Activated CD4-positive, CD25-positive, alpha-beta regulatory T cell treated with anti-CD3 and anti-CD28 coated beads, Interleukin-2, amount 50 U/mL, for 72 hours (primary cell): ENCODE results near the gene ETV6.
"Not testable (repeated sequence)": the region's sequence is repeated elsewhere in the genome, so short reads cannot be mapped to it uniquely, and the experiment has no call there.

ENCODE experiments used
- DNase-seq: peaks from one replicate; pipeline ENCODE4 v3.0.0; 2021

ETV6 gene

GRCh38 chr12:11672256-11673191 lies 23.1 kb downstream of the ETV6 start:
- DNase-seq: no peak

- no peak for DNase-seq
Observed at GRCh38 chr12:11673666-11674461, 24.4 kb downstream of the ETV6 start.

- no peak for DNase-seq
Observed at GRCh38 chr12:11674894-11675390, 25.5 kb downstream of the ETV6 start.

GRCh38 chr12:11676052-11676451 lies 26.6 kb downstream of the ETV6 start:
- DNase-seq: no peak

GRCh38 chr12:11677093-11677492 lies 27.6 kb downstream of the ETV6 start:
- no peak for DNase-seq

GRCh38 chr12:11677752-11678151 lies 28.3 kb downstream of the ETV6 start:
- DNase-seq: no peak

GRCh38 chr12:11678781-11679180 lies 29.3 kb downstream of the ETV6 start:
- no peak for DNase-seq

GRCh38 chr12:11681207-11681606 lies 31.7 kb downstream of the ETV6 start:
- DNase-seq: no peak

- not testable (repeated sequence) for DNase-seq
Observed at GRCh38 chr12:11681695-11682094, 32.2 kb downstream of the ETV6 start.

- no peak for DNase-seq
Observed at GRCh38 chr12:11684393-11684792, 34.9 kb downstream of the ETV6 start.

GRCh38 chr12:11684811-11685210 lies 35.3 kb downstream of the ETV6 start:
- no peak for DNase-seq

- no peak for DNase-seq
Observed at GRCh38 chr12:11685316-11685715, 35.8 kb downstream of the ETV6 start.

GRCh38 chr12:11685716-11686115 lies 36.2 kb downstream of the ETV6 start:
- no peak for DNase-seq

- DNase-seq: no peak
Observed at GRCh38 chr12:11686120-11686519, 36.6 kb downstream of the ETV6 start.

- DNase-seq: no peak
Observed at GRCh38 chr12:11687528-11687927, 38.1 kb downstream of the ETV6 start.

- no peak for DNase-seq
Observed at GRCh38 chr12:11688379-11688778, 38.9 kb downstream of the ETV6 start.

GRCh38 chr12:11688831-11689230 lies 39.4 kb downstream of the ETV6 start:
- no peak for DNase-seq

- DNase-seq: no peak
Observed at GRCh38 chr12:11689591-11690186, 40.2 kb downstream of the ETV6 start.

- no peak for DNase-seq
Observed at GRCh38 chr12:11693067-11693466, 43.6 kb downstream of the ETV6 start.

GRCh38 chr12:11693601-11694000 lies 44.1 kb downstream of the ETV6 start:
- DNase-seq: no peak

GRCh38 chr12:11694528-11694927 lies 45.1 kb downstream of the ETV6 start:
- DNase-seq: no peak

GRCh38 chr12:11695321-11695720 lies 45.8 kb downstream of the ETV6 start:
- no peak for DNase-seq

- DNase-seq: no peak
Observed at GRCh38 chr12:11696084-11696483, 46.6 kb downstream of the ETV6 start.
